GM23338 (cell line): ENCODE data around the gene NCKAP5. TPM values are rescaled to one million over a fixed set of nuclear protein-coding genes. Genes with fewer than 3 reads are reported as not detected.

ENCODE experiments used
- ATAC-seq: fragments of 200-7000 bp; cut with Tn5 transposase; 3 replicates; pipeline ENCODE4 v1.9.1; 2020
- DNase-seq: peaks from one replicate; pipeline ENCODE4 v3.0.0-alpha.2; 2015; ENCODE audit warnings: low spot score
- H2AFZ ChIP-seq: fragments of 200-600 bp; sonication (generic); 2 replicates; pipeline ENCODE4 v1.8.0; 2016; ENCODE audit warnings: antibody characterized with exemption, mild to moderate bottlenecking, moderate library complexity
- H3F3A ChIP-seq: fragments of 200-600 bp; sonication (generic); replicated peaks from 2 replicates; pipeline ENCODE4 v1.8.0; 2017; ENCODE audit warnings: antibody characterized with exemption, mixed run types, low read depth
- H3K27ac ChIP-seq: fragments of 200-600 bp; sonication (generic); 2 replicates; pipeline ENCODE4 v1.6.1; 2016; ENCODE audit warnings: low read depth
- H3K27me3 ChIP-seq: fragments of 200-600 bp; sonication (generic); 2 replicates; pipeline ENCODE4 v1.8.0; 2016; ENCODE audit warnings: mild to moderate bottlenecking, mixed run types, moderate library complexity; ENCODE audit not compliant: insufficient read depth
- H3K36me3 ChIP-seq: fragments of 200-600 bp; sonication (generic); 2 replicates; pipeline ENCODE4 v1.8.0; 2016; ENCODE audit warnings: mild to moderate bottlenecking; ENCODE audit not compliant: insufficient read depth
- H3K4me1 ChIP-seq: fragments of 200-600 bp; sonication (generic); 2 replicates; pipeline ENCODE4 v1.8.0; 2016; ENCODE audit warnings: mild to moderate bottlenecking, moderate library complexity; ENCODE audit not compliant: insufficient read depth
- H3K4me2 ChIP-seq: fragments of 200-600 bp; sonication (generic); 2 replicates; pipeline ENCODE4 v1.7.1; 2017; ENCODE audit warnings: mixed run types
- H3K4me3 ChIP-seq: fragments of 200-600 bp; sonication (generic); 2 replicates; pipeline ENCODE4 v1.6.1; 2016; ENCODE audit warnings: mixed run types
- H3K79me2 ChIP-seq: fragments of 200-600 bp; sonication (generic); replicated peaks from 2 replicates; pipeline ENCODE4 v1.8.0; 2017; ENCODE audit warnings: mild to moderate bottlenecking; ENCODE audit not compliant: insufficient read depth
- H3K9me2 ChIP-seq: fragments of 200-600 bp; sonication (generic); 2 replicates; pipeline ENCODE4 v1.8.0; 2017; ENCODE audit not compliant: insufficient read depth
- H4K20me1 ChIP-seq: fragments of 200-600 bp; sonication (generic); replicated peaks from 2 replicates; pipeline ENCODE4 v1.8.0; 2017; ENCODE audit warnings: mild to moderate bottlenecking; ENCODE audit not compliant: insufficient read depth
- H3K27ac Mint-ChIP-seq: 2 replicates; pipeline ENCODE4 v1.8.0; 2020; ENCODE audit warnings: inconsistent platforms, mild to moderate bottlenecking, moderate library complexity, mixed read lengths
- H3K27me3 Mint-ChIP-seq: 3 replicates; pipeline ENCODE4 v1.8.0; 2022; ENCODE audit warnings: low read depth, mild to moderate bottlenecking, moderate library complexity, mixed read lengths, inconsistent platforms; ENCODE audit not compliant: insufficient read depth, poor library complexity
- H3K36me3 Mint-ChIP-seq: 3 replicates; pipeline ENCODE4 v1.8.0; 2021; ENCODE audit warnings: low read depth, mild to moderate bottlenecking, inconsistent platforms, moderate library complexity, mixed read lengths
- H3K4me1 Mint-ChIP-seq: 3 replicates; pipeline ENCODE4 v1.8.0; 2020; ENCODE audit warnings: mild to moderate bottlenecking, inconsistent platforms, mixed read lengths
- H3K4me3 Mint-ChIP-seq: 3 replicates; pipeline ENCODE4 v1.8.0; 2021; ENCODE audit warnings: moderate library complexity, mild to moderate bottlenecking, inconsistent platforms, mixed read lengths
- H3K9me3 Mint-ChIP-seq: 3 replicates; pipeline ENCODE4 v1.8.0; 2020; ENCODE audit warnings: moderate library complexity, mild to moderate bottlenecking, inconsistent platforms, mixed read lengths
- CREB1 ChIP-seq: fragments of 250-450 bp; sonication (Bioruptor Pico); IDR thresholded peaks from 2 replicates; pipeline ENCODE4 v1.5.0; 2020; ENCODE audit warnings: low read depth, mild to moderate bottlenecking, moderate library complexity
- EZH2 ChIP-seq: fragments of 200-600 bp; sonication (generic); IDR thresholded peaks from one replicate; pipeline ENCODE4 v1.8.0; 2017; ENCODE audit warnings: antibody characterized with exemption, mild to moderate bottlenecking, low read depth; ENCODE audit not compliant: unreplicated experiment
- EZH2phosphoT487 ChIP-seq: fragments of 200-600 bp; sonication (generic); IDR thresholded peaks from one replicate; pipeline ENCODE4 v1.8.1; 2018; ENCODE audit warnings: antibody characterized with exemption; ENCODE audit not compliant: unreplicated experiment
- JUNB ChIP-seq: IDR thresholded peaks from one replicate; pipeline ENCODE4 v1.6.1; 2016; ENCODE audit warnings: antibody characterized with exemption; ENCODE audit not compliant: unreplicated experiment
- NANOG ChIP-seq: IDR thresholded peaks from 2 replicates; pipeline ENCODE4 v1.6.1; 2016; ENCODE audit warnings: antibody characterized with exemption, borderline replicate concordance
- POLR2AphosphoS5 ChIP-seq: IDR thresholded peaks from 2 replicates; pipeline ENCODE4 v1.6.1; 2016; ENCODE audit warnings: antibody characterized with exemption, low read depth
- STAT1 ChIP-seq: IDR thresholded peaks from one replicate; pipeline ENCODE4 v1.6.1; 2016; ENCODE audit warnings: antibody characterized with exemption; ENCODE audit not compliant: unreplicated experiment
- ZNF114 ChIP-seq: fragments of 250-450 bp; sonication (Bioruptor Pico); IDR thresholded peaks from 2 replicates; pipeline ENCODE4 v1.5.0; 2020; ENCODE audit warnings: mild to moderate bottlenecking, moderate library complexity
- ZNF331 ChIP-seq: fragments of 250-450 bp; sonication (Bioruptor Pico); IDR thresholded peaks from 2 replicates; pipeline ENCODE4 v1.5.0; 2020; ENCODE audit warnings: low read depth, mild to moderate bottlenecking, moderate library complexity
- polyA plus RNA-seq: library from polyadenylated mRNA; unstranded; fragments of >200 nt; fragmentation: Nextera tagmentation; extraction: Ambion mirVana; gene quantifications from 2 replicates; pipeline ENCODE4 v1.2.1, GENCODE V29; 2016
- total RNA-seq: library from RNA; depleted of rRNA; stranded (reverse); fragments of >200 nt; shearing (Covaris generic); gene quantifications from 2 replicates; pipeline ENCODE4 v1.2.3, GENCODE V29; 2014
- TF ChIP-seq, protein P1 (sequence below): IDR thresholded peaks from 2 replicates; pipeline ENCODE4 v1.6.1; 2016; ENCODE audit warnings: antibody characterized with exemption
- TF ChIP-seq, protein P2 (sequence below): IDR thresholded peaks from one replicate; pipeline ENCODE4 v1.6.1; 2018; ENCODE audit warnings: antibody characterized with exemption; ENCODE audit not compliant: unreplicated experiment
- TF ChIP-seq, protein P3 (sequence below), 2 experiments: fragments of 200-600 bp in 1 of 2; sonication (generic) in 1 of 2; conservative IDR thresholded peaks; 2 replicates each; pipeline versions ENCODE4 v1.5.1 to v1.6.1; 2016 to 2017; ENCODE audit warnings: antibody characterized with exemption in 2 of 2, low read depth in 2 of 2, mild to moderate bottlenecking in 2 of 2, moderate library complexity in 1 of 2
- TF ChIP-seq, protein P4 (sequence below): fragments of 250-450 bp; sonication (Bioruptor Pico); IDR thresholded peaks from 2 replicates; pipeline ENCODE4 v1.5.0; 2020; ENCODE audit warnings: mild to moderate bottlenecking, moderate library complexity

NCKAP5 gene
- total and polyA plus RNA-seq, 2 experiments from 2014 or later = 0.34 to 0.73 TPM

DNA sequence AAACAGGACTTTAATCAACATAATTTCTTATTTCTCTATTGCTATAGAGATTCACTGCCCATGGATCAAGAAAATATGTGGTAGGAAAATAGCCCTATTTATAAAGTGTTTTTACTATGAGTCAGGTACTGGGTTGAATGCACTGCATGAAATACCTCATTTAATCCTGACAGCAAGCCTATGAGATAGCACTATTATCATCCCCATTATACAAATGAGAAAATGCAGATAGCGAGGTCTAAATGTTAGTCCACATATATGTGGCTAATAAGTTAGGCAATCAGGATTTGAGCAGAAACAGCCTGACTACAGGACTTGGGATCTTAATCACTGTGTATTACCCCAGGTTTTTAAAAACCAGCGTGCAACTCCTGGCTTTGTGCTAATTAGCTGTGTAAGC is 889.8 kb downstream of the NCKAP5 start:
- DNase-seq (no peak), ATAC-seq (no peak)
- Mint-ChIP-seq H3K4me1 (no peaks in the 10 kb centered on the region), H3K27ac (no peak overlapping the region), H3K9me3 (no peaks in the 10 kb centered on the region), H3K36me3 (no peaks in the 10 kb centered on the region), H3K27me3 (no peaks in the 10 kb centered on the region), H3K4me3 (no peak overlapping the region)
- H3K27ac ChIP-seq = no peak overlapping the region
- H3F3A ChIP-seq = no peaks in the 10 kb centered on the region
- H3K79me2 ChIP-seq = no peaks in the 10 kb centered on the region
- no peaks in the 10 kb centered on the region for H4K20me1 ChIP-seq
- no peaks in the 10 kb centered on the region for H3K4me1 ChIP-seq
- TF ChIP-seq, protein P1, sequence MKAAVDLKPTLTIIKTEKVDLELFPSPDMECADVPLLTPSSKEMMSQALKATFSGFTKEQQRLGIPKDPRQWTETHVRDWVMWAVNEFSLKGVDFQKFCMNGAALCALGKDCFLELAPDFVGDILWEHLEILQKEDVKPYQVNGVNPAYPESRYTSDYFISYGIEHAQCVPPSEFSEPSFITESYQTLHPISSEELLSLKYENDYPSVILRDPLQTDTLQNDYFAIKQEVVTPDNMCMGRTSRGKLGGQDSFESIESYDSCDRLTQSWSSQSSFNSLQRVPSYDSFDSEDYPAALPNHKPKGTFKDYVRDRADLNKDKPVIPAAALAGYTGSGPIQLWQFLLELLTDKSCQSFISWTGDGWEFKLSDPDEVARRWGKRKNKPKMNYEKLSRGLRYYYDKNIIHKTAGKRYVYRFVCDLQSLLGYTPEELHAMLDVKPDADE = no peak
- TF ChIP-seq, protein P2, sequence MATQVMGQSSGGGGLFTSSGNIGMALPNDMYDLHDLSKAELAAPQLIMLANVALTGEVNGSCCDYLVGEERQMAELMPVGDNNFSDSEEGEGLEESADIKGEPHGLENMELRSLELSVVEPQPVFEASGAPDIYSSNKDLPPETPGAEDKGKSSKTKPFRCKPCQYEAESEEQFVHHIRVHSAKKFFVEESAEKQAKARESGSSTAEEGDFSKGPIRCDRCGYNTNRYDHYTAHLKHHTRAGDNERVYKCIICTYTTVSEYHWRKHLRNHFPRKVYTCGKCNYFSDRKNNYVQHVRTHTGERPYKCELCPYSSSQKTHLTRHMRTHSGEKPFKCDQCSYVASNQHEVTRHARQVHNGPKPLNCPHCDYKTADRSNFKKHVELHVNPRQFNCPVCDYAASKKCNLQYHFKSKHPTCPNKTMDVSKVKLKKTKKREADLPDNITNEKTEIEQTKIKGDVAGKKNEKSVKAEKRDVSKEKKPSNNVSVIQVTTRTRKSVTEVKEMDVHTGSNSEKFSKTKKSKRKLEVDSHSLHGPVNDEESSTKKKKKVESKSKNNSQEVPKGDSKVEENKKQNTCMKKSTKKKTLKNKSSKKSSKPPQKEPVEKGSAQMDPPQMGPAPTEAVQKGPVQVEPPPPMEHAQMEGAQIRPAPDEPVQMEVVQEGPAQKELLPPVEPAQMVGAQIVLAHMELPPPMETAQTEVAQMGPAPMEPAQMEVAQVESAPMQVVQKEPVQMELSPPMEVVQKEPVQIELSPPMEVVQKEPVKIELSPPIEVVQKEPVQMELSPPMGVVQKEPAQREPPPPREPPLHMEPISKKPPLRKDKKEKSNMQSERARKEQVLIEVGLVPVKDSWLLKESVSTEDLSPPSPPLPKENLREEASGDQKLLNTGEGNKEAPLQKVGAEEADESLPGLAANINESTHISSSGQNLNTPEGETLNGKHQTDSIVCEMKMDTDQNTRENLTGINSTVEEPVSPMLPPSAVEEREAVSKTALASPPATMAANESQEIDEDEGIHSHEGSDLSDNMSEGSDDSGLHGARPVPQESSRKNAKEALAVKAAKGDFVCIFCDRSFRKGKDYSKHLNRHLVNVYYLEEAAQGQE = no peak
- TF ChIP-seq STAT1 = no peak
- TF ChIP-seq EZH2phosphoT487 = no peak
- no peak for TF ChIP-seq CREB1
- no peak for TF ChIP-seq POLR2AphosphoS5
- no peak for TF ChIP-seq NANOG
- TF ChIP-seq ZNF331 = no peak
- TF ChIP-seq EZH2 = no peak
- no peak for TF ChIP-seq JUNB
- TF ChIP-seq, protein P3, sequence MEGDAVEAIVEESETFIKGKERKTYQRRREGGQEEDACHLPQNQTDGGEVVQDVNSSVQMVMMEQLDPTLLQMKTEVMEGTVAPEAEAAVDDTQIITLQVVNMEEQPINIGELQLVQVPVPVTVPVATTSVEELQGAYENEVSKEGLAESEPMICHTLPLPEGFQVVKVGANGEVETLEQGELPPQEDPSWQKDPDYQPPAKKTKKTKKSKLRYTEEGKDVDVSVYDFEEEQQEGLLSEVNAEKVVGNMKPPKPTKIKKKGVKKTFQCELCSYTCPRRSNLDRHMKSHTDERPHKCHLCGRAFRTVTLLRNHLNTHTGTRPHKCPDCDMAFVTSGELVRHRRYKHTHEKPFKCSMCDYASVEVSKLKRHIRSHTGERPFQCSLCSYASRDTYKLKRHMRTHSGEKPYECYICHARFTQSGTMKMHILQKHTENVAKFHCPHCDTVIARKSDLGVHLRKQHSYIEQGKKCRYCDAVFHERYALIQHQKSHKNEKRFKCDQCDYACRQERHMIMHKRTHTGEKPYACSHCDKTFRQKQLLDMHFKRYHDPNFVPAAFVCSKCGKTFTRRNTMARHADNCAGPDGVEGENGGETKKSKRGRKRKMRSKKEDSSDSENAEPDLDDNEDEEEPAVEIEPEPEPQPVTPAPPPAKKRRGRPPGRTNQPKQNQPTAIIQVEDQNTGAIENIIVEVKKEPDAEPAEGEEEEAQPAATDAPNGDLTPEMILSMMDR (conservative IDR thresholded peaks at IDR 0.05; ENCODE audit: low read depth in 2 of 2) = no peak
- no peak for TF ChIP-seq ZNF114 (CRISPR knock-in tag)
- TF ChIP-seq, protein P4, sequence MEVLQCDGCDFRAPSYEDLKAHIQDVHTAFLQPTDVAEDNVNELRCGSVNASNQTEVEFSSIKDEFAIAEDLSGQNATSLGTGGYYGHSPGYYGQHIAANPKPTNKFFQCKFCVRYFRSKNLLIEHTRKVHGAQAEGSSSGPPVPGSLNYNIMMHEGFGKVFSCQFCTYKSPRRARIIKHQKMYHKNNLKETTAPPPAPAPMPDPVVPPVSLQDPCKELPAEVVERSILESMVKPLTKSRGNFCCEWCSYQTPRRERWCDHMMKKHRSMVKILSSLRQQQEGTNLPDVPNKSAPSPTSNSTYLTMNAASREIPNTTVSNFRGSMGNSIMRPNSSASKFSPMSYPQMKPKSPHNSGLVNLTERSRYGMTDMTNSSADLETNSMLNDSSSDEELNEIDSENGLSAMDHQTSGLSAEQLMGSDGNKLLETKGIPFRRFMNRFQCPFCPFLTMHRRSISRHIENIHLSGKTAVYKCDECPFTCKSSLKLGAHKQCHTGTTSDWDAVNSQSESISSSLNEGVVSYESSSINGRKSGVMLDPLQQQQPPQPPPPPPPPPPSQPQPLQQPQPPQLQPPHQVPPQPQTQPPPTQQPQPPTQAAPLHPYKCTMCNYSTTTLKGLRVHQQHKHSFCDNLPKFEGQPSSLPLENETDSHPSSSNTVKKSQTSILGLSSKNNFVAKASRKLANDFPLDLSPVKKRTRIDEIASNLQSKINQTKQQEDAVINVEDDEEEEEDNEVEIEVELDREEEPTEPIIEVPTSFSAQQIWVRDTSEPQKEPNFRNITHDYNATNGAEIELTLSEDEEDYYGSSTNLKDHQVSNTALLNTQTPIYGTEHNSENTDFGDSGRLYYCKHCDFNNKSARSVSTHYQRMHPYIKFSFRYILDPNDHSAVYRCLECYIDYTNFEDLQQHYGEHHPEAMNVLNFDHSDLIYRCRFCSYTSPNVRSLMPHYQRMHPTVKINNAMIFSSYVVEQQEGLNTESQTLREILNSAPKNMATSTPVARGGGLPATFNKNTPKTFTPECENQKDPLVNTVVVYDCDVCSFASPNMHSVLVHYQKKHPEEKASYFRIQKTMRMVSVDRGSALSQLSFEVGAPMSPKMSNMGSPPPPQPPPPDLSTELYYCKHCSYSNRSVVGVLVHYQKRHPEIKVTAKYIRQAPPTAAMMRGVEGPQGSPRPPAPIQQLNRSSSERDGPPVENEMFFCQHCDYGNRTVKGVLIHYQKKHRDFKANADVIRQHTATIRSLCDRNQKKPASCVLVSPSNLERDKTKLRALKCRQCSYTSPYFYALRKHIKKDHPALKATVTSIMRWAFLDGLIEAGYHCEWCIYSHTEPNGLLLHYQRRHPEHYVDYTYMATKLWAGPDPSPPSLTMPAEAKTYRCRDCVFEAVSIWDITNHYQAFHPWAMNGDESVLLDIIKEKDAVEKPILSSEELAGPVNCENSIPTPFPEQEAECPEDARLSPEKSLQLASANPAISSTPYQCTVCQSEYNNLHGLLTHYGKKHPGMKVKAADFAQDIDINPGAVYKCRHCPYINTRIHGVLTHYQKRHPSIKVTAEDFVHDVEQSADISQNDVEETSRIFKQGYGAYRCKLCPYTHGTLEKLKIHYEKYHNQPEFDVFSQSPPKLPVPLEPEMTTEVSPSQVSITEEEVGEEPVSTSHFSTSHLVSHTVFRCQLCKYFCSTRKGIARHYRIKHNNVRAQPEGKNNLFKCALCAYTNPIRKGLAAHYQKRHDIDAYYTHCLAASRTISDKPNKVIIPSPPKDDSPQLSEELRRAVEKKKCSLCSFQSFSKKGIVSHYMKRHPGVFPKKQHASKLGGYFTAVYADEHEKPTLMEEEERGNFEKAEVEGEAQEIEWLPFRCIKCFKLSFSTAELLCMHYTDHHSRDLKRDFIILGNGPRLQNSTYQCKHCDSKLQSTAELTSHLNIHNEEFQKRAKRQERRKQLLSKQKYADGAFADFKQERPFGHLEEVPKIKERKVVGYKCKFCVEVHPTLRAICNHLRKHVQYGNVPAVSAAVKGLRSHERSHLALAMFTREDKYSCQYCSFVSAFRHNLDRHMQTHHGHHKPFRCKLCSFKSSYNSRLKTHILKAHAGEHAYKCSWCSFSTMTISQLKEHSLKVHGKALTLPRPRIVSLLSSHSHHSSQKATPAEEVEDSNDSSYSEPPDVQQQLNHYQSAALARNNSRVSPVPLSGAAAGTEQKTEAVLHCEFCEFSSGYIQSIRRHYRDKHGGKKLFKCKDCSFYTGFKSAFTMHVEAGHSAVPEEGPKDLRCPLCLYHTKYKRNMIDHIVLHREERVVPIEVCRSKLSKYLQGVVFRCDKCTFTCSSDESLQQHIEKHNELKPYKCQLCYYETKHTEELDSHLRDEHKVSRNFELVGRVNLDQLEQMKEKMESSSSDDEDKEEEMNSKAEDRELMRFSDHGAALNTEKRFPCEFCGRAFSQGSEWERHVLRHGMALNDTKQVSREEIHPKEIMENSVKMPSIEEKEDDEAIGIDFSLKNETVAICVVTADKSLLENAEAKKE (CRISPR knock-in tag) = no peak
- H3K36me3 ChIP-seq = no peaks in the 10 kb centered on the region
- H3K4me3 ChIP-seq = no peak overlapping the region
- H3K4me2 ChIP-seq = no peak overlapping the region
- H2AFZ ChIP-seq = no peak overlapping the region
- peaks cover 6% of the 10 kb centered on the region; the same call in 1 of the 2 replicates for H3K9me2 ChIP-seq
- peaks cover 15% of the 10 kb centered on the region for H3K27me3 ChIP-seq
